Measurements from ENCODE around the gene ORC3.
"Not testable (repeated sequence)": the region's sequence is repeated elsewhere in the genome, so short reads cannot be mapped to it uniquely, and the experiment has no call there.

The ORC3 gene

GRCh38 chr6:87606199-87606598, 16.3 kb downstream of the ORC3 start:
- no peak for DNase-seq

DNA sequence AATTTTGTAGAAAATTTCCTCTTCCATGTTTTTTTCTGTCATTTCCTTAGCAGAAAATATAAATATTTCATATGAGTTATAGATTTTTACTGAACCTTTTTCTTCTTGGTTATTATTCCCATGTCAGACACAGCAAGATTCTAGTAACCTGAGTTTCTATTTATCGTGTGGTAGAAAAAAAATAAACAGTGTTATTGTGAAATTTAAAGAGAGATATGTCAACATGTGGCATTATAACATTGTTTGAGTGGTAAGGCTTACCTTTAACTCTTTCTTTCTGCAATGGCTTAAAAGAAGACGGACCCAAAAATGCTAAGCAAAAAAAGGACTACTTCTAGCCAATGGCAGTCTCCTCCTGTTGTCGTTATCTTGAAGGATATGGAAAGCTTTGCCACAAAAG, 18.9 kb downstream of the ORC3 start:
- no peak for DNase-seq

DNA sequence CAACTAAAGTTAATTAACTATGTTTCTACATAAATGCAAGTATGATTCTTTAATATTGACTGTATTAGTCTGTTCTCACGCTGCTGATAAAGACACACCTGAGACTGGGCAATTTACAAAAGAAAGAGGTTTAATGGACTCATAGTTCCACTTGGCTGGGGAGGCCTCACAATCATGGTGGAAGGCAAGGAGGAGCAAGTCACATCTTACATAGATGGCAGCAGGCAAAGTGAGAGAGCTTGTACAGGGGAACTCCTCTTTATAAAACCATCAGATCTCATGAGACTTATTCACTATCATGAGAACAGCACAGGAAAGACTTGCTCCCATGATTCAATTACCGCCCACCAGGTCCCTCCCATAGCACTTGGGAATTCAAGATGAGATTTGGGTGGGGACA, 23.1 kb downstream of the ORC3 start:
- not testable (repeated sequence) for DNase-seq

DNA sequence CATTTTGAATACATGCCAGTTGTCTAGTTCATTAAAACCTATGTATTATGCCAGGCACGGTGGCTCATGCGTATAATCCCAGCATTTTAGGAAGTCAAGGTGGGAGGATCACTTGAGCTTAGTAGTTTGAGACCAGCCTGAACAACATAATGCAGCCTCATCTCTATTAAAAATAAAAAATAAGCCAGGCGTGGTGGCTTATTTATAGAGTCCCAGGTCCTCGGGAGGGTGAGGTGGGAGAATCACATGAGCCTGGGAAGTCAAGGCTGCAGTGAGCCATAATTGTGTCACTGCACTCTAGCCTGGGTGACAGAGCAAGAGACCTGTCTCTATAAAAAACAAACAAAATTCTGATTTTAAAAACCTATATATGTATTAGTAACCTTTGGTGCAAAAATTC, 27.5 kb downstream of the ORC3 start:
- no peak for DNase-seq

DNA sequence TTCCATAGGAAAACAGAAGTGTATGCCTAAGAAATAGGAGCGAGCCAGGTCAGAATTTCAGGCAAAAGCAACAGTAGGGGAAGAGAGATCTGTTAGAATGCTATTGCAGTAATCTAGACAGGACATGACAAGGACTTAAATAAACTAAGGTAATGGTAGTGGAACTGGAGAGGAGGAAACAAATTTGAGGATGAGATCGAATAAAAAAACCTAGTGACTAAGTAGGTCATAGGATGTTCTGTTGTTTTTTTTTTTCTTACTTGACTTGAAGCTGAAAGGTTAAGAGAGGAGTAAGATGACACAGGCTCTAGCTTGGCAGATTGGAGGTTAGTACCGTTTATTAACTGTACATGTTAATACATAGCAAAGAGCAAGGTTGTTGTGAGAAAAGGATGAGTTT, 28.6 kb downstream of the ORC3 start:
- DNase-seq, result no peak

GRCh38 chr6:87623248-87623647, 33.3 kb downstream of the ORC3 start:
- no peak for DNase-seq

- no peak for DNase-seq
These were observed 38.5 kb downstream of the ORC3 start for GRCh38 chr6:87628424-87628823.

DNA sequence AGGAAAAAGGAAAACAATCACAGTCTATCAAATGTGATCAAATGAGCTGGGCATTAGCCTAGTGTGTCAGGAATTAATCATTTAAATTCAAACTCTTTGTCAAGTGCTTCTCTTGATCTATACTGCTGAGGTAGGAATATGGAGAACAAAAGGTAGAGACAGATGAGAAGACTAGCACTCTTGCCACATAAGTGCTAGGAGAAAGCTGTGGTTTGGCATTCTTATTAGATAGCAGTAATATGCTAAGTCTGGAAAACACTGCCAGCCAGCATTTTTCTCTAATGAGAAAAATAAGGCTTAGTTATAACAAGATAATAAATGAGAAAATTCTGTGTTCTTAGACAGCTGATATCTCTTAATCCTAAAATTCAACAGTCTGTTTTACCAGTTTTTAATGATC, 38.9 kb downstream of the ORC3 start:
- DNase-seq, result no peak

DNA sequence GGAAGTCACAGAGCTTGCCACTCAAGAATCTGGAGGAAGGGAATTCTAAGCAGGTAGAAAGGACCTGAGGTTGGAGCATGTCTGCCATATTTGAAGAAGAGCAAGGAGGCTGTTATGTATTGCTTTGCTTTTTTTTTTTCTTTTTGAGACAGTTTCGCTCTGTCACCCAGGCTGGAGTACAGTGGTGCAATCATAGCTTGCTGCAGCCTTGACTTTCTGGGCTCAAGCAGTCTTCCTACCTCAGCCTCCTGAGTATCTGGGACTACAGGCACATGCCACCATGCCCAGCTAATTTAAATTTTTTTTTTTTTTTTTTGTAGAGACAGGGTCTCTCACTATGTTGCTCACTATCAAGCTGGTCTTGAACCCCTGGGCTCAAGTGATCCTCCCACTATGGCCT, 40.8 kb downstream of the ORC3 start:
- no peak for DNase-seq

- DNase-seq, result no peak
These were observed 43.9 kb downstream of the ORC3 start for GRCh38 chr6:87633851-87634250.

DNA sequence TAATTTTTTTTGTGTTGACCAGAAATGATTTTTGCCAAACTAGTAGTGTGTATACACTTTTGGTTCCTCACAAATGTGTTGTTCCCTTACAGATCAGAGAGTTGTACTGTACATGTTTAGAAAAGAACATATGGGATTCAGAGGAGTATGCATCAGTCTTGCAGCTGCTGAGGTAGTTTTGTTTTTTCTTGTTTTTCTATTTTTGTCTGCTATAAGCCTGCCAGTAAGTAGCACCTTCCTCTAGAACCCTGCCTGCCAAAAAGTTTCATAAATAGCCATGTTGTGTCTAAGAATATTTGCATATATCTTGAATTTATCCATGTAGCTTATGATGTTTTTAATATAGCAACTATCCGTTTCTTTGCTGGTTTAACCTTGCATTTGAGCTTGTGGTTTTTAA, 46.4 kb downstream of the ORC3 start:
- DNase-seq, result no peak

DNA sequence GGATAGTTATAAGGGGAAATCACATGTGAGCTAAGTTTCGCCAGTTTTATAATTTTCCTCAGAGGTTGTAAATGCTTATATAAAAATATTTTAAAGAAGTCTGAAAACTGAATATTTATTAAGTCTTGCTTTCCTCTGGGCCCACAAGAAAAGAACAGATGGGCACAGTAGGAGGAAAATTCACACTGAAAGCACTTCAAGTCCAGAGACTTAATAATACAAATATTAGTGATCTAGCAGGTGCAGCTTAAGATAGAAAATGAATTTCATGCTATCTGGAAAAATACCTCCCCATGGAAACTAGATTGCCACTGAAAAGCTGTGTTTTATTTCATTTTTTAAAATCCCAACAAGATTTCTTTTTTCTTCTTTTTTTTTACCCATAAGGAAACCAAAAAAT, 47.2 kb downstream of the ORC3 start:
- DNase-seq, result no peak

GRCh38 chr6:87639373-87639772, 49.4 kb downstream of the ORC3 start:
- no peak for DNase-seq

DNA sequence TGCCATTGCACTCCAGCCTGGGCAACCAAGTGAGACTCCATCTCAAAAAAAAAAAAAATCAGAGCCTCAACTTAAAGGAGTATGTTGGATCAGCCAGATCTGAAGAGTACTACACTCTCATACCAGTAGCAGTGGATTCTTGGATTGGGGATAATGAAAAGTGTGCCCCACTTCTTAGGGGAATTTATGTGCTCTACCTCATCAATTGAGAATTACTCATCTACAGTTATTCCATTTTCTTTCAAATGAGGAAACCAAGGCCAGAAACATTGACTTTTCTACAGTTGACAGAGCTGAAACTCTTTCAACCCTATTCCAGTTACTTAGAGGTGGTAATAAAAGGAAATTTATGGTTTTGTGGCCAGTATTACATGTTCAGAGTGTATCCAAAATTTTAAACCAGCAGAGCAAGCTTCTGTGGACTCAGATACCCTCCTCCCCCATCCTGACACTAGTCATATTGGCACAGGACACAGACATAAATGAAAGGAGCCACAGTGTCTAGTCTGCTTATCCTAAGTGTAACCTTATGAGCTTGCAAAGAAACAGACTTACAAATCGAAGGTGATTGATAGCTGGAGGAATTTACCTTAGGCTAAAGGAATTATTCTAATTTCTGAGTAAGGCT, 51.2 kb downstream of the ORC3 start:
- DNase-seq, result no peak

- DNase-seq, result no peak
These were observed 55.1 kb downstream of the ORC3 start for GRCh38 chr6:87645080-87645479.

DNA sequence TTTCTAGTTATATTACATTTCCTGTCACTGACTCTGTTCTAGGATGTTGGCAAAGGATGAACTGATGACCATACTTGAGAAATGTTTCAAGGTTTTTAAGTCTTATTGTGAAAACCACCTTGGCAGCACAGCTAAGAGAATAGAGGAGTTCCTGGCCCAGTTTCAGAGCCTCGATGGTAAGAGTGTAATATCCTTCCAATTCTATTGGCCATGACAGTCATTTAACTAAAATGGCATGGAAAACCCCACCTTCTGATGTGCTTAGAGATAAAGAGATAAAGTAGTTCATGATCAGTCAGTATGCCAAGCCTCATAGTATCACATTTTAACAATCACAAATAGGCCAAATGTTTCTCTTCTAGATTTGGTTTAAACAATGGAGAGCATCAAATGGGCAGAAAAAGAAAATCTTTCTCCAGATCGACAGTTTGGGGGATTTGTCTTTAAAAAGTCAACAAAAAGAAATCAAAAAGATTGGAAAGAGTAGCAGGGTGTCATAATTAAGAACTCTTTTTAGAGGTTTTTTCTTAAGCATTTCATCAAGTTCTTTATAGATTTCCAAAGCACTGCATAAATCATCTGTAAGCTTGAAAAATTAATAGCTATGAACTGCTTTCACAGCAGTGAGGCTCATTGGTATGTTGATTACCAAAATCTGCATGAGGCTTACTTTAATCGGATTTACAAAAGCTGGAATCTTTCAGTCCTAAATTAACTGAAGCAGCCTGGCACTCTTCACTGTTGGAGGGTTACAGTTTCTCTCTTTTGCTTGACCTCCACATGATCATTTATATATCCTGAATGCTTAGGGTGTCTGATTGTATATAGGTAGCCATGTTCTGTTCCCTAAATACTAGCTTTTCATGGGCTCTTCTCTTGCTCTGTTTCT, 63.4 kb downstream of the ORC3 start:
- DNase-seq, result no peak

DNA sequence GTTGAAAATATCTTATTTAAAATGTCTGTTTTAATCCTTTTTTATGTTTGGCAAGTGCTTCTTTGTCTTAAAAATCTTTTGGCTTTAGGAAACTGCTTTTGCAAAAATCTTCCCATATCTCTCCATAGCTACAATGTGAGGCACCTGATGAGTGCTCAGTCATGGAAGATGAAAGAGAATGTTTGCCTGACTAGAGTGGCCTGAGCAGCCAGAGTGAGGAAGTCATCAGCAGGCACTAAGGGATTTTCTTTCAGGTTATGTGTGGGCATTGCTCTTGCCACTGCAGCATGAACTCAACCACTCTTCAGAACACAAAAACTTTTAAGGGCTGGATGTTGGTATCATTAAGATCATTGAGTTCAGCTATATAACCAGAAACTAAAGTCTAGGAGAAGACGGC, 64.2 kb downstream of the ORC3 start:
- DNase-seq, result no peak

DNA sequence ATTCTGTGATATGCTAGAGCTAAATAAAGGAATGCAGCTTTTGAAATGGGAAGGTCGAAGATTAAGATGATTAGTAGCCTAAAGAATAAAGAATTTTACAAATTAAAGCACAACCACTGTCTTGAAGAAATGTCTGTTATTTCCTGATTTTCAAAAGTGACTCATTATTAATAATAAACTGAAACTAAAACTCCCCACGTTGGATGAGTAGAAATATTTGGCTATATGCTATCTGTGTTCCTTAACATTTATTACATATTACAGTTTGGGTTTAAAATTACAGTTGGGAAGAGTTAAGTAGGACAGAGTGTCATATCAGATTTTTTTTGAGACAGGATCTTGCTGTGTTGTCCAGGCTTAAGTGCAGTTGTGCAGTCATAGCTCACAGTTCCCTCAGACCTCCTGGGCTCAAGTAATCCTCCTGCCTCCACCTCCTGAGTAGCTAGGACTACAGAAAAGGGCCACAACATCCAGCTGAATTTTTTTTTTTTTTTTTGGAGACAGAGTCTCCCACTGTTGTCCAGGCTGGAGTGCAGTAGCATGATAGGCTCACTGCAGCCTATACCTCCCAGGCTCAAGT, 65.0 kb downstream of the ORC3 start:
- no peak for DNase-seq

DNA sequence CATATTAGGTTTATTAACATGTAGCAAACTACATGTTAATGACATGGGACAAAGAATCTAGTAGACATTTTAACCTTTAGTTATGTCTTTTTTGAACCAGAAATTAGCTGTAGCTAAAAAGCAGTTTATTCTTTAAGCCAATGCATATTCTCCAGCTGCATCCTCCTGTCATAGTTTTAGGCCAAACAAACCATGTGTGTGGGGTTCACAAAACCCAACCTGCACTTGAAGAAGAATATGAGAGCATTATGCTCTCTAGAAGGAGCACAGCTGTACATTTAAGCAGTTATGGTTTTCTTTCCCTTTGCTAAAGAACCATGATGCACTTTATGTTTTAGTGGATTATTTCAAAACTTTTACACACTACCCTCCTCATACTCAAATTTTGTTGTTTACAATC, 65.9 kb downstream of the ORC3 start:
- DNase-seq, result no peak

DNA sequence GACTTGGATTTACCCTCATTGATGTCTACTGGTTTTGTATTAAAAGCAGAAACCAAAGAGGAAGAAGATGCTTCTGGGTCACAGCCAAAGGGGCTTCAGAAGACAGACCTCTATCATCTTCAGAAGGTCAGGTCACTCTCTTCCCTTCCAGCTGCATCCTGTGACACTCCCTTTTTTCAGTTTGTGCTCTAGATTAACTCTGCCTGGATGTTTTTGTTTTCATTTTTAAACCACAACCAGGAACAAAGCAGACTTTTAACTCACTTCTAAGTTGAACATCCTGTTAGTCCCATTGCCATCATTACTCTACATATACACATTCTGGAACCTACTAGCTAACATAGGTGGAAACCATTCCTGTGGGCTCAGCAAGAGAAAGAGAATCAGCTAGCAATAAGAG, 66.9 kb downstream of the ORC3 start:
- no peak for DNase-seq

- DNase-seq, result no peak
These were observed 68.6 kb downstream of the ORC3 start for GRCh38 chr6:87658516-87658915.

DNA sequence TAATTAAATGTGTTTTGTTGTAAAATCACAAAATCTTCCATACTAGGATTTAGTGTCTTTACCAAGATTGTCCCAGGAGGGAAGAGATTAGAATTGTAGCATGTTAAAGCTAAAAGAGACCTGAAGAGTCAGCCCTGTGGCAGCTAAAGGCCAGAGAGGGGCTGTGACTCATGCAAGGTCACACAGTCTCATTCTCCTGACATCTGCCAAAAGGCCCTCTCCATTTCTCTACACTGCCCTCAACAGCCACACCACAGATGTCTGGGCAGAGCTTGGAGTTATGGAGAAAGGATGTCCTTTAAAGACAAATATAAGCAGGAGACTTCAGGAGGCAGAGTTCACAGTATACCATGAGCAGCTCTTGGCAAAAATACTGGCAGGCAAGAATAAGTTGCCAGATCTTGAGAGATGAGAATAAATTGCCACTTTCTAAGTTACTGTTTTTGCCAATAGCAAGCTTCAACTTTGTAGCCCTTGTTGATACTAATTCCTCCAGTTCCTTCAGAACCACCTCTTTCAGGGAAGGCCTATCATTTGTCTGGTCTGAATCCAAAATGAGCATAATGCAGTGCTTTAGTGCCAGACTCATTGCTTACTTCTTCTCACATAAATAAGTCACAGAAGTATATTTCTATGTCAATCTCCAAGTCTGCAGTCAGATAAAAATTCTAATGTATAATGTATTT, 70.4 kb downstream of the ORC3 start:
- no peak for DNase-seq

DNA sequence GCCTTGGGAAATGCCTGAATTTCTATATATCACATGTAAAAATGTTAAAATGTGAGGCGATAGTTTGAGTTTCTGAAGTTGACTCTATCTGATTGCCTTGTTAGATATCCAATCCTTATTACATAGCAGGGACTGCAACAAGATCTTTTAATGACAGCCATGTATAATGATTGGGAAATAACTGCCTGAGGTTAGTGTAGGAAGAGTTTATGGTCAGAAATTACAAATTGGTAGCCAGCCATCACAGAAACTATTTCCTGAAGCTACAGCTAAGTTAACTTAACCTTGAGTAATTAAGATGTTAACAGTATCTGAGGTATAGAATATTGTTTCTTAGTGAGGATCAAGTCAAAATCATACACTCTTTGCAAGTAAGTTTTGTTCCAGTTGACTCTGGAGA, 71.1 kb downstream of the ORC3 start:
- DNase-seq, result no peak

- DNase-seq, result no peak
These were observed 71.6 kb downstream of the ORC3 start for GRCh38 chr6:87661503-87661902.

Data from GOT3 (cell line).